T-helper 9 cell (primary cell): Measurements from ENCODE around the gene PARD3.

Experiments
- DNase-seq: peaks from one replicate; pipeline ENCODE4 v3.0.0-alpha.2; 2020

PARD3 gene

DNA sequence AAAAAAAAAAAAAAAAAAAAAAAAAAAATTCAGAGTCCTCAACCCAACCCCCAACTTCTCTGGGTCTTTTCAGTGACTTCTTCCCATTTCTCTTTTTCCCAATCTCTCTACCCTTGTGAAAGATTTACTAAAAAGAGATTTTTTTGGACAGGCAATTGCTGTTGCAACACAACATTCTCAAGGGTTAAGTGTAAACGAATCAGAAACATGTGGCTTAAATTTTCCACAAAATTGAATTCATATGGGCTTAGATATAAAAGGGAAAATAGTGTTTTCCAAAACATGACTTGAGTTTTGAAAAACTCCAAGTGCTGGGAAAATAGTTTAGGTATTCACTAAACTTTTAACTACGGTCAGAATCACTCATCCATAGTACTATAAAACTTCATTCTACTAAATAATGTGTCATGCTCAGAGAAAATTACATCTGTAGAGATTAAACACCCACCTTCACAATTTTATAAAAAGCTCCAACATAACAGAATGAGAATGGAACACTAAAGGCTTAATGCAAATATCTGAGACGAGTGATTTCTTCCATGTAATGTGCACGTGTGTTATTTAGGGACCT, 643.1 kb downstream of the PARD3 start:
- no peak for DNase-seq

DNA sequence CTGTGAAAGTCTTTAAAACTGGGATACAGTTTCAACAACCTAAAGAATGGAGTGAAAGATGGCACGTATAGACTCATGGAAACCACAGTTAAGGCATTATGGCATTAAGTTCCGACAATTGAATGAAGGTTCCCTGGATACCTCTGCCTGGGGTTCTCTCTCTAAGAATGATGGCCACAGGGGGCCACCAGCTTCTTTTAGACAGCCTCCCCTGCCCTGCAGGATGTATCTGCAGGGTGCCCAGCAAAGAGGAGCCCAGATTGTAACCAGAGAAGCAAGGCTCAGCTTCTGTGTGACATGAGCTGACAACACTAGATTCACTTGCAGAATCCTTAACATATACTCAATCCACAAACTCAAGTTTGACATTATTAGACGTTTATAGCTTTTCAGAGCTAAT, 645.4 kb downstream of the PARD3 start:
- DNase-seq: no peak

DNA sequence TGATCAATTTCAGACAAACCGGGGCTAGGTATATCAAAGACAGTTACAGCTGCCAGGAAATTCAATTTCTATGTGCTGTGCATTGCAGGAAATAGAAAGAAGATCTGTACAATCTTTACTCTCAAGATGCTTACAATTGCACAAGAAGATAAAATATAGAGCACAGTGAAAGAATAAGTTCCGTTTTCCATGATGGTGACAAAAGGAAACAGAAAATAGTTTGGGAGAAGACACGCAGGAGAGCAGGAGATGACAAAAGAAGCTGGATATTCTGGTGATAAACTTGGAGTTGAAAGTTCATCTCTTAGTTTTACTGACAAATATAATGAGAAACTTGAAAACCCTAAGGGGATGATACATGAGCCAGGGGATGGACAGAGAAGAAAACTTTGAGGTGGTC, 646.0 kb downstream of the PARD3 start:
- DNase-seq: no peak

DNA sequence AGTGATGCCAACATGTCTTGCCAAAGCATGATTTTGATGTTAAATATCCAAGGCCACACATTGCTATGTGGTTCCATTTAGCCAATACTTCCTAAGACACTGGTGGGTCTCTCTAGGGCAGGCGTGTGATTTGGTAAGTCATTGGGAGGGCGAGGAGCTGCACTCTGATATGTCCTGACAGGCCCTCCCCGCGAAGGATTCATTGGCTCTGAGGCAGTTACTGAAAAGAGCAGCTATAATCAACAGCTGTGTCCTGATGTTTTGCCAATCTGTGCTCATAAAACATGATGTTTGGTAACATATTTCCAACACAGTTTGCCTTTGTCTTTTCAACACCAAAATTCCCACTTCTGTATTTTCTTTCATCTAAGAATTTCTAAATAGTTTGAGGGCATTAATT, 646.7 kb downstream of the PARD3 start:
- DNase-seq: no peak

DNA sequence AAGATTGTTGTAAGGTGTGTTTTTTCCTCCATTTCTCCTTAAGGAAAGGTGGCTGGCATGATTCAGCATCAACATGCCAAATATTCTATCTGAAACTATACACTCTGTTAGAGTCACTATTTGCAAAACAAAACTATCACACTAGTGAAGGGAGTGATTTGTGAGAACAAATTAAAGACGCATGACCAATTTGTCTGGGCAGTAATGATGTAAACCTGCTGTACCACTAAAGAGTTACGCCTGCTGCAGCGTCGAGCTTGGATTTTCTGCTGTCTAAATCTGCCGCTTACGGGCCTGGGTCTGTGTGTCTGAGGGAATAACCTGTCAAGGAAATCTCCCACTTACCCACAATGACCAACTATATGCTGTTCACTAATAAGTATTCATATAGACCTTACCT, 648.3 kb downstream of the PARD3 start:
- no peak for DNase-seq

DNA sequence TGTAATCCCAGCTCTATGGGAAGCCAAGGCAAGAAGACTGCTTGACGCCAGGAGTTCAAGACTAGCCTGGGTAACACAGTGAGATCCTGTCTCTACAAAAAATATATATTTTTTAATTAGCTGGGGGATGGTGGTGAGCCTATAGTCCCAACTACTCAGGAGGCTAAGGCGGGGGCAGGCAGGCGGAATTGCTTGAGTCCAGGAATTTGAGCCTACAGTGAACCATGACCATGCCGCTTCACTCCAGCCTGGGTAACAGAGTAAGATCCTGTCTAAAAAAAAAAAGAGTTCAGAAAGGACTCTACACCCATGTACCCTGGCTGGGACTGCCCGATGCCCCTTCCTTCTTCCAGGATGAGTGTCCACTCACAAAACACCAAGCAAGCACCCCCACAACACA, 648.7 kb downstream of the PARD3 start:
- no peak for DNase-seq

DNA sequence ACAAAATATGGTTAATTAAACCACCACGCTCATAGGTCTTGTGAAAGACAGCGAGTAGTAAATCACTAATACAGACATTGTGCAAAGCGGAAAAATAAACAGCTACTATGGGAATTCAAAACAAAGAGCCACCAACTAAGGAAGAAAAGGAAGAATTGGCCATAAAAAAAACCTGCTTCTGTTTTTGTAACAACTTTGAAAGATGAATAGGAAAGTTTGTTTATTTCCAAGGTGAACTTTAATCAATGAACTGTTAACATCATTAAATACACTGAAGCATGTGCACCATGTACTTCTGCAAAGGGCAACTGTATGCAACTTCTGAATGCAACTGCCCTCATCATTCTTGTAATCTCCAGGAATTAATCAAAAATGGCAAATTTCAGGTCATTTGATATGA, 651.1 kb downstream of the PARD3 start:
- no peak for DNase-seq

DNA sequence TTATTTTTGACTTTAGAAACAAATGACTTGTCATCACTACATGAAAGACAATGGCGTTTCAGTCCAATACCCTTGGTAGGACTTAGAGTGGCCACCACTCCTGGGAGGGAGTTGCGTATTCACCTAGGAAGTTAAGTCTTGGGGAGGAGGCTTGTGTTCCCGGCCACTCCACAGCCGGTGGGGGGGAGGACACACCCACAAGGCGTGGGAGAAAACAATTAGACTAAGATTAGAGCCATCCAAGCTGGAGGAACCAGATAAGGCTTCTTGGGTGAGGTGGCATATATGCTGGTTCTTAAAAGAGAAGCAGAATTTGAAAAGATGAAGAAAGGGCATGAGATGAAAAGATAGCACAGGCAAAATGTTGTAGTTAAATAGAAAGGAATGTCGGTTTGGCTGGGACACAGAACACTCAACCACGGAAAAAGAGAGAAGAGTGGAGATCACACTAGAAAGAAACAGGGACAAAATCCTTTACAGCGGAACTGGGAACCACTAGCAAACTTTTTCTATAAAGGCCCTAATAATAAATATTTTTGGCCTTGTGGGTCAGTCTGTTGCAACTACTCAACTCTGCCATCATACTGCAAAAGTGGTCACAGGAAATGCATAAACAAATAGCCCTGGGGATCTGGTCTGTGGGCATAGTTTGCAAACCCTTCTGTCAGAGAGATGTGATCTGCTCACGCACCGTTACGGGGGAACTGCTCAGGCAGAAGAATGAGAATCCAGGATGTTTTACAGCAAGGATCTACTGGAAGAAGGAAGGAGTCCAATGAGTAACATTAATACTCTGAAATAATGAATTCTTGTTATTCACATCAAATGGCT, 651.8 kb downstream of the PARD3 start:
- no peak for DNase-seq

DNA sequence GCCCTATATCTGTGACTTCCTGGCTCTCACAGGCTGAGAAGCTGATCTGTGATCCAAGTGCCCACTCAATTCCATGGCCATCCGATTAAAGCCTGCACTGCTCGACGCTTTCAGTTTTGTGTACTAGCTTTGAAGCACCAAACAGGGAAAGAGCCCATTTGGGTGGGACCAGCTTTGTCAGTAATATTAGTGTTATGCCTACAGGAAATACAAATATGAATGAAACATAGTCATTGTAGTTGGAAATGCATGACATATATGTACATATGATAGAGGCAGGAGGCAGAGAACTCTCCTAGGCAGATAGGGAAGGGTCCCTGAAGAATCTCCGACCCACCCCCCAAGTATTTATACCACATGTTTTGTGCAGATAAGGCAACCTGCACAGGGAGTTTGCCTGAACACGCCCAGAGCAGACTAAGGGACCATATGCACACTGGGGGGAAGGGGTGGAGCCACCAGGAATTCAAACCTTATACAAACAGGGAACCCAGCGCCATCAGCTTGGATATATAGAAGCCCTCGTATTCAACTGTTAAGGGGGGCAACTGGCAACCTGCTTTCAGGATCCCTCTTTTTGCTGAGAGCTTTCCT, 653.2 kb downstream of the PARD3 start:
- no peak for DNase-seq

DNA sequence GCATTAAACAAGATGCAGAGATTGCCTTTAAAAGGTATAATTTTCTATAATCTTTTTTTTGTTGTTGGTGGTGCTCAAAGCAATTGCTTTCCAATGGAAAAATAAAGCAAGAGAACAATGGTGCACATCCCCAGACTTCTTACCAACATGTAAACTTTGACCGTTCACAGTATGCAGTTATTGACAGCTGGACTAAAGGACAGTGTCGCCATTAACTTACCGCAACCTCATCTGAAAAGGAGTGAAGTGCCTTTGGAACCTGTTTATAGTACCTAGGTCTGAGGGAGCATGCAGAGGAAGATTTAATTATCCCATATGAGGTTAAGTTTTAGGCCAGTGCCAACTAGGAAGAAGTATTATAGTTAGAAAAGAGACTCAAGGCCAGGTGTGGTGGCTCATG, 654.5 kb downstream of the PARD3 start:
- no peak for DNase-seq

DNA sequence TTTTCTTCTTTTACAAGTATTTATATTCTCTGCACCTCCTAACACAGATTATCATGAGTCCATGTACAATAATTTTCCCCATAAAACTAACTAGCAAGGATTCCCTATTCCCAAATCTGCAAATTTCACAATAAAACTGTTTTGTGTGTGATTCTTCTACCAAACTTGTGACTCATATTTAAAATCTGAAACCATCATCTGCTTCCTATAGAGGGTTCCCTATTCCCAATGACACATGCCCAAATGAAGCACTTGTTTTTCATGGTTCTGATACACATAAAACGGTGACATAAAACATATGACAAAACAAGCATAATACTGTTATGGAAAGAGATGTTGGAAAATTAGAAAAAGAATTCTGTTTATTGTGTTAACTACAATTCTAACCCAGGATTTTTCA, 657.6 kb downstream of the PARD3 start:
- DNase-seq: no peak

DNA sequence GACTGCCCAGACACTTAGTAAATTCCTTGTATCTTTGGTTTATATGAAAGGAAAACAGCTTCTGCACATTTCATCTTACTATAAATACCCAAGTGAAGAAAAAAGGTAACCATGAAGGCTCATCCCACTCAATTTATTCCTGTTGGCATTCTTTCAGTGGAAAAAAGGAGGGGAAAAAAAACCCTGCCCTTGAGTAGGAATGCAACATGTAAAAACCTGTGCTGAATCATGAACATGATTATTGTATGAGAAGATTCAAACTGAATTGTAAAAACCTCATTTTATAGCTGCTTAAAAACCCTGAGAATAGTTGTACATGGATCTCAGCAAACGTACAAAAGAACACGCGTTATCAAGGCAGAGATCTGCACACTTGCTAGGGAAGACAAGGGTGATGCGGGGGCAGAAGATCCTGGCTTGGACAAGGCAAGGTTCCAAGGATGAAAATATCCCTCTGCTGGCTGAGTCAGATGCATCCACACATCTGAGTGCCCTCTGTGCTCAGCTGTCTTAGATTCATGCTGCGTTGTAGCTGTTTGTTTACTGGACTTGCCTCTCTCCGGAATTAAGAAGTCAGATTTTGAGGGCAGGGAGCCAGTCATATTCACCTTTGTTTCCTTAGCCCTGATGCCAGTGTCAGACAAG, 658.2 kb downstream of the PARD3 start:
- DNase-seq: no peak

DNA sequence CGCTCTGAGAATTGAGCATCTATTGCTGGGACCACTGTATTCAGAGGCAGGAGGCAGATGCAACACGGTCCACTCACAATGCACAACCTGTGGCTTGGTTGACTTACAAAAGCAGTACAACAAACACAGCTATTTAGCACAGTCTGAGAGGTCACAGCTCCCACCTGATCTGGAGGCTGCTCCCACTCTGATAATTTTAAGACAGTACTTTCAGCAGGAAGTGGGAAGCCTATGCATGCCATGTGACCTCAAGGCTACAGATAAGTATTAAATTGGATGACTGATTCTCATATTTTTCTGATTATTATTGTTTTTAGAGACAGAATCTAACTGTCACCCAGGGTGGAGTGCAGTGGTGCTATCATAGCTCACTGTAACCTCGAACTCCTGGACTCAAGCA, 659.3 kb downstream of the PARD3 start:
- no peak for DNase-seq

DNA sequence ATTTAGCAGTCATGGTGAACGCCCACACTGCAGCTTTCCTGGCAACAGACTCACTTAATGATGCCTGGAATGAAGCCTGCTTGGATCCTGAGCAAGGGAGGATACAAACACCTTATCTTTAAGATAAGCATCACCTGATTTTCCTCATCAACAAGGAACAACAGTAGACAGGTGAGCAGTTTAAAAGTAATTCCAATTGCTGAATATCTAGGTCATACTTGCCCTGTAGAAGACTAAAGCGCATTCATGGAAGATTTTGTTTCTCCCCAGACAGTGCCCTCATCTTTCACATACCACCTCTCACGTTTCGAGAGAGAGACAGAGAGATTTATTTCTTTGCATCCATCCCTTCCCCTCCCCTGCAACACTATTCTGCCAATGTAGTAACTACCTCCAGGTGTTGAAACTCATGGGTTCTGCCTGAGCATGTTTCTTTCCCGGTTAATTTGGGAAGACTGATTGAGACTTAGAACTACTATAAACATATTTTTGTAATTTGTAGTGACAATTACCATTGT, 660.7 kb downstream of the PARD3 start:
- no peak for DNase-seq

DNA sequence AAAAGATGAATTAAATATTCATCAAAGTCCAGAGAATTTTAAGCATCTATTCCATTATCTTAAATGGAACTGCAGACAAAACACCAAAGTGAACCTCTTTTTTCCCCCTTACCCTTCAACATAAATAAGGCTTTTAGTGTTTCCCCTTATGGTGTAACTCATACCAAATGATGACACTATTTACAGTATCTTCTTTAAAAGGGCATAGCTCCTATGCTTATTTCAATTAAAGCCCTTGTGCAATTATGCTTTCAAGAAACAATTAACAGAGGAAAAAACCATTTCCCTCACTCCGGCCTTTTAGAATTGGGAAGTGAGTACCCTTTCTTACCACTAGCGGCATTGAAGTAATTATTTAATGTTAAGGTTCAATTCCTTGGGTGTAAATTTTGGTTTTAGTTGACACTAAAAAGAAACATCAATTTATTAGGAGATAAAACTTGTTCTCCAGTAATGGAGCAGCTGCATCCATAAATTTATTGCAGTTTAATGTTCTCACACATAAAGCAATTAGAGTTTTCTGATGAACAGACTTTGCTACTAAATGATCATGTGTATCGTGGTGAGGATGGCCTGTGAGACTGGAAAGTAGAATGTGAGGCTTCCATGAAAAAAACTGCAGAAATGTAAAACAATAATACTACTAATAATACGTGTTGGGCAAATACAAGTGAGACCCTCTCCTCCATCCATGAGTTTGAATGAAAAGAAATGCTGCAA, 661.3 kb downstream of the PARD3 start:
- DNase-seq: no peak

DNA sequence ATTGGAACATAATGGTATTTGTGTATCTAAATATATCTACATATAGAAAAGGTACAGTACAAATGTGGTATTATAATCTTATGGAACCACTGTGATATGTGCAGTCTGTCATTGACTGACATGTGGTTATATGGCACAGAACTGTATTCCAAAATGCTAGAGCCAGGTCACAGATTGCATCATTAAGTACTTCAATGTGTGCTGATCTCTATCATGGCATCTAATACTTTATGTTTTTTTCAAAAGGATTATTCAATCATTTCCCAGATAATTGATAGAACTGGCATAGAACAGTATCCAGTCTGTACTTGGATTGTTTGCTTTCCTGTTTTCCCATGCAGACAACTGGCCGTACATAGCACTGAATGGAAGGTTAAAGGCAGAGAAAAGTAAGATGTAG, 662.7 kb downstream of the PARD3 start:
- no peak for DNase-seq

DNA sequence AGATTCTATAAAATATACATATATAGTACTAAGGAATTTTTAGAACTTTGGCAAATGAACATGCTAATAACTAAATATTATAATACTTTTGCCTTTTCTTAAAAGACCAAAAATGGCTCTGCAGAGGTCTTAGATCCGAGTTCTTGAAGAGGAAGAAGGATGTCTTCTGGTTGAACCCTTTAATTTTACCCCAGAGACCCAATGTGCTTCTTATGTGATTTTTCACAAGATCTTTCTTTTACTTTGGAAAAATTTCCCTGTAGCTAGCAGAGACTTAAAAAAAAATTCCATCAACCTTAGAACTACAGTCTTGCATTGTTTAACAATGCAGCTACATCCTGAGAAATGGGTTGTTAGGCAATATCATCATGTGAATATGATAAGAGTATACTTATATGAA, 663.2 kb downstream of the PARD3 start:
- DNase-seq: no peak

DNA sequence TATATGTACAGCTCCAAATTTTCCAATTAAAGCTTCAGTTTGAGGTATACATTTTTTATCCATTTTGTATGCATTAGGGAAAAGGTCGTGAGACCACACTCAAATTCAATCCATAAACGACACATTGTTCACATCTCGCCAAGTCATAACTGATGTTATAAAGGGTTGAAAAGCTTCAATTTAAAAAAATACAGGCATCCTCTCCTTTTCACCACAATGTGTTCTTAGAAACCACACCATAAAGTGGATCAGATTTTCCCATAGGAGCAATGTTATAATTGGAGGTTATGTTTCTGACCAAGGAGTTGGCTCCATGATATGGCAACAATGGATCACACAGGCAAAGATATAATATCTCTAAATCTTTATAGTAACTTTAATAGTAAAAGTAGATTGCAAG, 663.6 kb downstream of the PARD3 start:
- no peak for DNase-seq

DNA sequence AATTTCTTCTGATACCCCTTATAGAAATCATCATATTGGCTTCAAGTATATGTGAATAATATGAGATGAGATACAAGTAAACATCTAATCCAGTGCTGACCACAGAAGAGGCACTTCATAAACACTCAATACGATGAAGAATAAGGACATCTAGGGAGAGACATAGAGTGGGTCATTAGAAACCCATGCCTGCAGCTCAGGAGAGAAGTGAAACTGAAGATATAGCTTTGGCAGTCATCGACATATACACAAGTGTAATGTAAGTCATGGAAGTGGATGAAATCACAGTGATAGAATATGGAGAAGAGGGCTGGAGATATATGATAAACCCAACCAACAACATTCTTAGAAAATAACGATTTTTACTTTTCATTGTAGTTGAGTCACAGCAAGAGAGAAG, 665.0 kb downstream of the PARD3 start:
- no peak for DNase-seq

DNA sequence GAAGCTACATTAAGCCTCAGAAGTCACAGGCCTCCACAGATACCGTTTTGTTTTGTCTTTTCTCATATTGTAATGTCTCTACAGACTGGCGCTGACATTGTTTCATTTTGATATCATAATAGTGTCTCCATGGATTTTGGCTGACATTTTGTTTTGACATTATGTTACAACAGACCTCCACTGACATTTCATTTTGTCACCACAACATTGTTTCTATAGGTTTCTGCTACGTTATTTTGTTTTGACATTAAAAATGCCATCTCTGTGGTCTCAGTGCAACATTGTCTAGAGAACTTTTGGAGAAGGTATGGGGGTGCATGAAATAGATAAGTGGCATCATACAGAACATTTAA, 666.8 kb downstream of the PARD3 start:
- no peak for DNase-seq

DNA sequence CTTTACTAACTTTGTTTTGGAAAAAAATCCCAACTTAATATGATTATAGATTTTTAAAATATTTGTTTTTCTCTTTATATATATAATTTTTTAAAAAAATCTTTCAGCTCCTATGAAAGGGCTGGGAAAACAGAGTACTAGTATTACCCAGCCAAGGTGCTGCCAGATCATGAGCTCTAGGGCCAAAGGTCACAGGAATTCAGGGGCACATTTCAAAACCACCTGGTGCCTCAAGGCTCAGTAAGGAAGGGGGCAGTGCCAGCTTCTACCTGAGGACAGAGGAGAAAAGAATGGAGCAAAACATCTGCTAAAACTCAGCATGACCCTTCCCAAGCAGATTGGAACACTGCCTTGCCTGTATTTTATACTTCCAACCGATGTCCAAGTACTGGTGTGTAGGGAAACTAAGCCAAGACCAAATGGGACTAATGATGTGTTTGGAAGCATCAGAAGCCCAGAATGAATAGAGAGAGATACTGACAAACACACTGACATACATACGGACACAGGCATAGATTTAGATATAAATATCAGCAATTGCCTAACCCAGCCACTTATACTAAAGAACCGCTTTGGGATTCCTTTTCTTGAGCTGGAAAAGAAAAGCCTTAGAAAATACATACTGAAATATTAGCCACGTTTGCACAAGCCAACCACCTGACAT, 667.3 kb downstream of the PARD3 start:
- no peak for DNase-seq

DNA sequence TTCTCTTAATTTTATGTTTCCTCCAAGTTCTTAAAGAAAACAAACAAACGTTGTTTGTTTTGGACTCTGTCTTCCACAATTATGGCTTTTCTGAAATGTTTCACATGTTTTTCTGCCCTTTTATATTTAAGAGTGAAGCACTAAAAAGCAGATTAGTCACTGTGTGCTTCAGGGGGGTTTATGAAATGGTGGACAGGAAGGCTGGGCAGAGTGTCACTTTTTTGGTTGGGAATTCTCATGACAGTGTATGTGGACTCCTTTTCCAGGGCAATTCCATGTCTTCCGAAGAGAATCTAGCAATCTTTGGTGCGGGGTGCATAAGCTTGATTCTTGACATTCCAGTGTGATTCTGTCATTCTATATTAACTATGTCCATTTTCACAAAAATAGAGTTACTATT, 669.4 kb downstream of the PARD3 start:
- no peak for DNase-seq

DNA sequence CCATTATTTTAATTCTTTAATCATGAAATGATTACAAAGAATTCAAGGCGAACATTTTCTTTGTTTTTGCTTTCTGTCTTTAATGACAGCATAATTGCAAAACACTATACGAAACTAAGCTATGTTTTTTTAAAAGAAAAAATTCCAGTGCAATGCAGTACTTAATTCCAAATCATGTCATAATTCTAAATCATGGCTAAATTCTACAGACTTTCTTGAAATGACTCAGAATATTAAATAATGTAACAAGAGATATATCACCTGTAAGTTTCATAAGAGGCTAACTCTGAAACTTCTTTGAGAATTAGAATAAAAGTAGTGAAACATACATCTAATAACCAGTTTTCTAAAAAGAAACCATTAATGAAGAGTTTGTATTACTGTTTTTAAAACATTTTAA, 671.6 kb downstream of the PARD3 start:
- no peak for DNase-seq
